PFSK-1 (cell line): ENCODE data around the gene THEM4.

Source experiments
- FOXP2 ChIP-seq: optimal IDR thresholded peaks from 2 replicates; pipeline ENCODE3; 2011; ENCODE audit warnings: borderline replicate concordance, control low read depth, inconsistent platforms; ENCODE audit not compliant: insufficient read depth; ENCODE audit errors: extremely low read length, extremely low read depth
- POLR2AphosphoS5 ChIP-seq: IDR thresholded peaks from 2 replicates; pipeline ENCODE4 v1.6.1; 2012; ENCODE audit warnings: low read depth, mild to moderate bottlenecking, control low read depth, low read length, moderate library complexity
- SIN3A ChIP-seq: IDR thresholded peaks from 2 replicates; pipeline ENCODE4 v1.6.1; 2012; ENCODE audit warnings: mild to moderate bottlenecking, low read length, moderate library complexity, borderline replicate concordance; ENCODE audit not compliant: insufficient read depth
- TAF1 ChIP-seq: IDR thresholded peaks from 2 replicates; pipeline ENCODE4 v1.6.1; 2012; ENCODE audit warnings: low read length, control low read depth, borderline replicate concordance; ENCODE audit not compliant: insufficient read depth
- TF ChIP-seq, protein P1 (sequence below), 2 experiments: IDR thresholded peaks; 2 replicates each; pipeline versions ENCODE4 v1.6.1 to v1.8.0; 2011 to 2012; ENCODE audit warnings: low read depth in 2 of 2, low read length in 2 of 2, control low read depth in 1 of 2, inconsistent platforms in 1 of 2, mild to moderate bottlenecking in 1 of 2, moderate library complexity in 1 of 2; ENCODE audit not compliant: insufficient read depth in 1 of 2

THEM4 gene

DNA sequence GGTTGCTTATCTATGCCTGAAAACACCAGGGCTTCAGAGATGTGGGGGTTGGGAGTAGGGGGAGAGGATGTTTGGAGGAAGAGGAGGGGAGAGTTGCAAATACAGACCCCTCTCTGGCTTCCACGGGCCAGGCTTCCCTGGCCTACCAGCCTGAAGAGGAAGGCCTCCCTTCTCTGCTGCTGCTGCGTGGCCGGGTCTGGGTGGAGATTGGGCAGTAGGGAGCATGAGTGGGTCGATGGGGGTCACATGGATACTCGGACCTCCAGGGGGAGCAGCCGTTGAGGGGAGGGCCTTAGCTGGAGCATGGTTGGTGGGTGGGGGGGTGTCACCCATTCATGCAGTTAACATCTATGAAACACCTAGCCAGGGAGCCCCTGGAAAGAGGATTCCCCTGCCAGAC is 79.3 kb downstream of the THEM4 start:
- no peak for TF ChIP-seq POLR2AphosphoS5
- TF ChIP-seq, protein P1, sequence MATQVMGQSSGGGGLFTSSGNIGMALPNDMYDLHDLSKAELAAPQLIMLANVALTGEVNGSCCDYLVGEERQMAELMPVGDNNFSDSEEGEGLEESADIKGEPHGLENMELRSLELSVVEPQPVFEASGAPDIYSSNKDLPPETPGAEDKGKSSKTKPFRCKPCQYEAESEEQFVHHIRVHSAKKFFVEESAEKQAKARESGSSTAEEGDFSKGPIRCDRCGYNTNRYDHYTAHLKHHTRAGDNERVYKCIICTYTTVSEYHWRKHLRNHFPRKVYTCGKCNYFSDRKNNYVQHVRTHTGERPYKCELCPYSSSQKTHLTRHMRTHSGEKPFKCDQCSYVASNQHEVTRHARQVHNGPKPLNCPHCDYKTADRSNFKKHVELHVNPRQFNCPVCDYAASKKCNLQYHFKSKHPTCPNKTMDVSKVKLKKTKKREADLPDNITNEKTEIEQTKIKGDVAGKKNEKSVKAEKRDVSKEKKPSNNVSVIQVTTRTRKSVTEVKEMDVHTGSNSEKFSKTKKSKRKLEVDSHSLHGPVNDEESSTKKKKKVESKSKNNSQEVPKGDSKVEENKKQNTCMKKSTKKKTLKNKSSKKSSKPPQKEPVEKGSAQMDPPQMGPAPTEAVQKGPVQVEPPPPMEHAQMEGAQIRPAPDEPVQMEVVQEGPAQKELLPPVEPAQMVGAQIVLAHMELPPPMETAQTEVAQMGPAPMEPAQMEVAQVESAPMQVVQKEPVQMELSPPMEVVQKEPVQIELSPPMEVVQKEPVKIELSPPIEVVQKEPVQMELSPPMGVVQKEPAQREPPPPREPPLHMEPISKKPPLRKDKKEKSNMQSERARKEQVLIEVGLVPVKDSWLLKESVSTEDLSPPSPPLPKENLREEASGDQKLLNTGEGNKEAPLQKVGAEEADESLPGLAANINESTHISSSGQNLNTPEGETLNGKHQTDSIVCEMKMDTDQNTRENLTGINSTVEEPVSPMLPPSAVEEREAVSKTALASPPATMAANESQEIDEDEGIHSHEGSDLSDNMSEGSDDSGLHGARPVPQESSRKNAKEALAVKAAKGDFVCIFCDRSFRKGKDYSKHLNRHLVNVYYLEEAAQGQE (IDR thresholded peaks at IDR 0.05; ENCODE audit: insufficient read depth in 1 of 2, low read depth in 2 of 2, low read length in 2 of 2) = no peak

- no peak for TF ChIP-seq SIN3A
- TF ChIP-seq, protein P1 (IDR thresholded peaks at IDR 0.05; ENCODE audit: insufficient read depth in 1 of 2, low read depth in 2 of 2, low read length in 2 of 2) = no peak
- TF ChIP-seq POLR2AphosphoS5 = no peak
- TF ChIP-seq TAF1 = no peak
- no peak for TF ChIP-seq FOXP2
Observed at GRCh38 chr1:151829352-151830046, 79.8 kb downstream of the THEM4 start.

- TF ChIP-seq SIN3A (0 out of 2 replicates have a peak, but pooled peaks have one; percentile 62), FOXP2 (no peak)
- TF ChIP-seq, protein P1 (IDR thresholded peaks at IDR 0.05; ENCODE audit: insufficient read depth in 1 of 2, low read depth in 2 of 2, low read length in 2 of 2) = peak; percentile 88 to 96
Observed at GRCh38 chr1:151828921-151829320, 80.4 kb downstream of the THEM4 start.

DNA sequence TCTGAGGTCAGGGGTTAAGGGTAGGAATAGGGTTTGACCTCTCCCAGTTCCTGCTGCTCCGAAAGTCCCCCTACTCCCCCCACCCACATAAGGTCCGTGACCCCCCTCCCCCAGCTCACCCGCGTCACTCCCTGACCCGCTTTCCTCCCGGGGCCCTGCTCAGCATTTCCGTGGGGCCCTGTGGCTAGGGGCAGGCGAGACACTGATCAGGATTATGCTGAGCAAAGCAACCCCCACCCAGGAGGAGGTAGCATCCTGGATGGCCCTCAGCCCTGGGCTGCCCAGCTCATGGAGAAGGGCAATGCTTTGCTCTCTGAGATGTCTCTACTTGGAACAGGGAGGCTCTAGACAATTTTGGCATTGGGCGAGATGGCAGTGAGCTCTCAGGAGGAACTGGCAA is 81.5 kb downstream of the THEM4 start:
- TF ChIP-seq, protein P1 (IDR thresholded peaks at IDR 0.05; ENCODE audit: insufficient read depth in 1 of 2, low read depth in 2 of 2, low read length in 2 of 2) = no peak
- TF ChIP-seq POLR2AphosphoS5 = no peak
